ENCODE results near the gene SLC6A20. TPM values are rescaled to one million over a fixed set of nuclear protein-coding genes. Genes with fewer than 3 reads are reported as not detected.

SLC6A20 gene
- total RNA-seq, 1 donor from 2014 or later: not detected

GRCh38 chr3:45712434-45713110 lies 83.8 kb downstream of the SLC6A20 start:
- intact Hi-C loops (cut with micrococcal nuclease): no loop called here
- H3K4me3 ChIP-seq: no peak overlapping the region
- no peak for DNase-seq
- H3K36me3 ChIP-seq: peaks cover 74% of the 10 kb centered on the region
- H3K4me1 ChIP-seq: peaks cover 13% of the 10 kb centered on the region
- no peak overlapping the region for H3K27ac ChIP-seq (replicated peaks)
- no peak for TF ChIP-seq CTCF (IDR thresholded peaks at IDR 0.05; ENCODE audit: borderline replicate concordance)
- no peaks in the 10 kb centered on the region for H3K27me3 ChIP-seq (ENCODE audit: low read depth)
- H3K9me3 ChIP-seq (replicated peaks): no peaks in the 10 kb centered on the region

- Histone ChIP-seq H3K4me1 (peaks cover 9% of the 10 kb centered on the region), H3K27ac (replicated peaks) (no peak overlapping the region), H3K4me3 (no peak overlapping the region), H3K9me3 (replicated peaks) (no peaks in the 10 kb centered on the region), H3K27me3 (ENCODE audit: low read depth) (no peaks in the 10 kb centered on the region), H3K36me3 (peaks cover 77% of the 10 kb centered on the region)
- no peak for TF ChIP-seq CTCF (IDR thresholded peaks at IDR 0.05; ENCODE audit: borderline replicate concordance)
- no peak for DNase-seq
- intact Hi-C loops (cut with micrococcal nuclease): no loop called here
These were observed 84.4 kb downstream of the SLC6A20 start for GRCh38 chr3:45711931-45712330.

GRCh38 chr3:45705839-45706808 lies 90.2 kb downstream of the SLC6A20 start:
- no peaks in the 10 kb centered on the region for H3K27me3 ChIP-seq (ENCODE audit: low read depth)
- no peak overlapping the region for H3K27ac ChIP-seq (replicated peaks)
- no peak overlapping the region for H3K4me3 ChIP-seq
- DNase-seq: no peak
- intact Hi-C loops (cut with micrococcal nuclease): no loop called here
- peaks cover 76% of the 10 kb centered on the region for H3K36me3 ChIP-seq
- peaks cover 16% of the 10 kb centered on the region for H3K4me1 ChIP-seq
- H3K9me3 ChIP-seq (replicated peaks): no peaks in the 10 kb centered on the region
- no peak for TF ChIP-seq CTCF (IDR thresholded peaks at IDR 0.05; ENCODE audit: borderline replicate concordance)

Other genes starting within 250 kb of the SLC6A20 start
- gene LIMD1, start 201.8 kb downstream of the SLC6A20 start, total RNA-seq: 27.8 TPM
- 20.9 TPM for gene SACM1L, start 107.1 kb downstream of the SLC6A20 start, total RNA-seq
- gene LZTFL1, start 45.6 kb upstream of the SLC6A20 start, total RNA-seq: 7.4 TPM
- not detected for gene CCR9, start 90.0 kb upstream of the SLC6A20 start, total RNA-seq
- 0.33 TPM for gene CXCR6, start 146.9 kb upstream of the SLC6A20 start, total RNA-seq
- 121 TPM for gene FYCO1, start 199.3 kb upstream of the SLC6A20 start, total RNA-seq
- not detected for gene XCR1, start 230.9 kb upstream of the SLC6A20 start, total RNA-seq

All from left ventricle myocardium inferior (tissue), 1 donor.